ENCODE results near the gene UNC5C. TPM values are rescaled to one million over a fixed set of nuclear protein-coding genes. Genes with fewer than 3 reads are reported as not detected.

UNC5C gene
- polyA plus RNA-seq, 1 donor (not counting 4 experiments of a cell fraction or from before 2014, with no cell fraction given): not detected

DNA sequence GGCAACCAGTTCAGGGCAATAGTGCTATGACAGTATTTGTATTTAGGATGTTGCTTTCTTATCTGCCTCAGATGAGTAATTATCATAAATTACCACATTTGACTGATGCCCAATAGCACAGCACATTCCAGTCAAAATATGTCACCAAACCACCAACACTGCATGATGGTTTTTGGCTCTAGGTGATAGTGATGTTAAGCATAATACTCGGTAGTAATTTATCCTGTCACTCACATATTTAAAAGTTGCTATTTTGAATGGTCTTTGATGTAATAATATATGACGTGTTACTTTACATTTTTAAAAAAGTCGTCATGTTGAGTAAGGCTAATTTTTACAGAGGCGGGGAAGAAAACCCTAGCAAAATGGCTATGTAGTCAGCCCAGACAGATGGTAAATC lies 42.5 kb downstream of the UNC5C start:
- H3K27me3 ChIP-seq (ENCODE audit: control insufficient read depth, extremely low read depth, insufficient read depth, low read length): no peaks in the 10 kb centered on the region
- no peak overlapping the region for H3K4me3 ChIP-seq (ENCODE audit: control insufficient read depth in 2 of 3, extremely low read depth in 1 of 3, insufficient read depth in 2 of 3, low read depth in 1 of 3, low read length in 3 of 3)
- no peaks in the 10 kb centered on the region for H3K9me3 ChIP-seq (ENCODE audit: control insufficient read depth, low read depth, low read length)
- no peaks in the 10 kb centered on the region for H4K20me1 ChIP-seq (ENCODE audit: control insufficient read depth, extremely low read depth, insufficient read depth, low read length)
- H3K9ac ChIP-seq (ENCODE audit: control insufficient read depth, extremely low read depth, insufficient read depth, low read length): no peak overlapping the region
- TF ChIP-seq CTCF (optimal IDR thresholded peaks at IDR 0.05 in 1 of 3, IDR thresholded peaks at IDR 0.05 in 1 of 3, conservative IDR thresholded peaks at IDR 0.05 in 1 of 3; ENCODE audit: extremely low read depth in 1 of 3, insufficient read depth in 2 of 3, low read length in 3 of 3) (no peak), EZH2 (IDR thresholded peaks at IDR 0.05; ENCODE audit: low read length) (no peak)
- H3K27ac ChIP-seq (ENCODE audit: control insufficient read depth, insufficient read depth, low read length): no peak overlapping the region
- no peaks in the 10 kb centered on the region for H3K79me2 ChIP-seq (ENCODE audit: control insufficient read depth, insufficient read depth, low read length)
- peak; percentile 25 for DNase-seq (ENCODE audit: low read depth, low spot score)
- no peaks in the 10 kb centered on the region for H3K9me1 ChIP-seq (ENCODE audit: control insufficient read depth, extremely low read depth, insufficient read depth, low read length)
- FAIRE-seq: peak; percentile 58
- no peak overlapping the region for H3K4me2 ChIP-seq (ENCODE audit: control insufficient read depth, extremely low read depth, insufficient read depth, low read depth, low read length)
- dilution Hi-C loops (cut with MboI; ENCODE audit: extremely low pct_ligation_motif_present, low sequenced_read_pairs): no loop called here
- H2AFZ ChIP-seq (ENCODE audit: control insufficient read depth, low read length): no peak overlapping the region
- H3K4me1 ChIP-seq (ENCODE audit: control insufficient read depth, extremely low read depth, insufficient read depth, low read length): peaks cover 14% of the 10 kb centered on the region
- H3K36me3 ChIP-seq (ENCODE audit: control insufficient read depth in 2 of 2, extremely low read depth in 1 of 2, insufficient read depth in 2 of 2, low read length in 2 of 2): no peaks in the 10 kb centered on the region

GRCh38 chr4:95505799-95506198 lies 43.0 kb downstream of the UNC5C start:
- H3K79me2 ChIP-seq (ENCODE audit: control insufficient read depth, insufficient read depth, low read length): no peaks in the 10 kb centered on the region
- H3K4me1 ChIP-seq (ENCODE audit: control insufficient read depth, extremely low read depth, insufficient read depth, low read length): peaks cover 13% of the 10 kb centered on the region
- no peaks in the 10 kb centered on the region for H4K20me1 ChIP-seq (ENCODE audit: control insufficient read depth, extremely low read depth, insufficient read depth, low read length)
- no peak overlapping the region for H2AFZ ChIP-seq (ENCODE audit: control insufficient read depth, low read length)
- H3K27me3 ChIP-seq (ENCODE audit: control insufficient read depth, extremely low read depth, insufficient read depth, low read length): no peaks in the 10 kb centered on the region
- no peak overlapping the region for H3K4me2 ChIP-seq (ENCODE audit: control insufficient read depth, extremely low read depth, insufficient read depth, low read depth, low read length)
- no peaks in the 10 kb centered on the region for H3K9me1 ChIP-seq (ENCODE audit: control insufficient read depth, extremely low read depth, insufficient read depth, low read length)
- H3K9me3 ChIP-seq (ENCODE audit: control insufficient read depth, low read depth, low read length): no peaks in the 10 kb centered on the region
- no peak for TF ChIP-seq EZH2 (IDR thresholded peaks at IDR 0.05; ENCODE audit: low read length)
- TF ChIP-seq CTCF (optimal IDR thresholded peaks at IDR 0.05 in 1 of 3, IDR thresholded peaks at IDR 0.05 in 1 of 3, conservative IDR thresholded peaks at IDR 0.05 in 1 of 3; ENCODE audit: extremely low read depth in 1 of 3, insufficient read depth in 2 of 3, low read length in 3 of 3): no peak
- dilution Hi-C loops (cut with MboI; ENCODE audit: extremely low pct_ligation_motif_present, low sequenced_read_pairs): no loop called here
- DNase-seq (ENCODE audit: low read depth, low spot score) (no peak), FAIRE-seq (no peak)
- no peak overlapping the region for H3K4me3 ChIP-seq (ENCODE audit: control insufficient read depth in 2 of 3, extremely low read depth in 1 of 3, insufficient read depth in 2 of 3, low read depth in 1 of 3, low read length in 3 of 3)
- H3K9ac ChIP-seq (ENCODE audit: control insufficient read depth, extremely low read depth, insufficient read depth, low read length): no peak overlapping the region
- H3K27ac ChIP-seq (ENCODE audit: control insufficient read depth, insufficient read depth, low read length): no peak overlapping the region
- H3K36me3 ChIP-seq (ENCODE audit: control insufficient read depth in 2 of 2, extremely low read depth in 1 of 2, insufficient read depth in 2 of 2, low read length in 2 of 2): no peaks in the 10 kb centered on the region

All from keratinocyte (primary cell).